SJSA1 (cell line): ENCODE measurements around the gene FEZ2. TPM values are rescaled to one million over a fixed set of nuclear protein-coding genes. Genes with fewer than 3 reads are reported as not detected.

ENCODE experiments used
- DNase-seq, 2 experiments: peaks; one replicate each; pipeline ENCODE4 v3.0.0-alpha.2; 2015 to 2020; ENCODE audit warnings: low spot score in 2 of 2, low read depth in 1 of 2
- H3K27ac ChIP-seq: fragments of 250-450 bp; sonication (Bioruptor Pico); 2 replicates; pipeline ENCODE4 v1.5.1; 2020; ENCODE audit warnings: mild to moderate bottlenecking, moderate library complexity
- H3K27me3 ChIP-seq: fragments of 250-450 bp; sonication (Bioruptor Pico); replicated peaks from 2 replicates; pipeline ENCODE4 v1.5.1; 2020; ENCODE audit warnings: mild to moderate bottlenecking, moderate library complexity
- H3K36me3 ChIP-seq: fragments of 250-450 bp; sonication (Bioruptor Pico); 2 replicates; pipeline ENCODE4 v1.5.1; 2020; ENCODE audit warnings: mild to moderate bottlenecking
- H3K4me1 ChIP-seq: fragments of 250-450 bp; sonication (Bioruptor Pico); replicated peaks from 2 replicates; pipeline ENCODE4 v1.6.1; 2021; ENCODE audit warnings: mild to moderate bottlenecking
- H3K4me3 ChIP-seq: fragments of 250-450 bp; sonication (Bioruptor Pico); 2 replicates; pipeline ENCODE4 v1.5.1; 2020; ENCODE audit warnings: mild to moderate bottlenecking
- H3K9me3 ChIP-seq: fragments of 250-450 bp; sonication (Bioruptor Pico); replicated peaks from 2 replicates; pipeline ENCODE4 v1.5.1; 2020; ENCODE audit warnings: mild to moderate bottlenecking
- total RNA-seq: library from RNA; depleted of rRNA; stranded (reverse); fragments of >200 nt; shearing (Covaris generic); gene quantifications from 2 replicates; pipeline ENCODE4 v1.2.3, GENCODE V29; 2014

FEZ2 gene
- total RNA-seq, 1 experiment from 2014 or later = 107 TPM

- no peak for DNase-seq
- peaks cover 30% of the 10 kb centered on the region for H3K4me1 ChIP-seq
- H3K9me3 ChIP-seq = no peaks in the 10 kb centered on the region
- H3K27ac ChIP-seq = no peak overlapping the region
- H3K27me3 ChIP-seq = no peaks in the 10 kb centered on the region
- H3K4me3 ChIP-seq = no peak overlapping the region
- H3K36me3 ChIP-seq = peaks cover 93% of the 10 kb centered on the region
These were observed 53.2 kb downstream of the FEZ2 start for GRCh38 chr2:36544638-36545338.

GRCh38 chr2:36541891-36542595, 55.9 kb downstream of the FEZ2 start:
- Histone ChIP-seq H3K4me3 (no peak overlapping the region), H3K27me3 (no peaks in the 10 kb centered on the region), H3K4me1 (peaks cover 34% of the 10 kb centered on the region), H3K36me3 (peaks cover 99% of the 10 kb centered on the region), H3K9me3 (no peaks in the 10 kb centered on the region), H3K27ac (no peak overlapping the region)
- no peak for DNase-seq

GRCh38 chr2:36540986-36541754, 56.8 kb downstream of the FEZ2 start:
- Histone ChIP-seq H3K27me3 (no peaks in the 10 kb centered on the region), H3K27ac (no peak overlapping the region), H3K4me1 (peaks cover 33% of the 10 kb centered on the region), H3K9me3 (no peaks in the 10 kb centered on the region), H3K36me3 (peaks cover 99% of the 10 kb centered on the region), H3K4me3 (no peak overlapping the region)
- no peak for DNase-seq

GRCh38 chr2:36539631-36540030, 58.3 kb downstream of the FEZ2 start:
- Histone ChIP-seq H3K4me1 (peaks cover 18% of the 10 kb centered on the region), H3K27ac (peak overlapping the region; percentile 32; the same call in 1 of the 2 replicates), H3K36me3 (peaks cover 96% of the 10 kb centered on the region), H3K27me3 (no peaks in the 10 kb centered on the region), H3K4me3 (no peak overlapping the region), H3K9me3 (no peaks in the 10 kb centered on the region)
- no peak for DNase-seq

- Histone ChIP-seq H3K4me3 (no peak overlapping the region), H3K36me3 (peaks cover 86% of the 10 kb centered on the region), H3K27ac (no peak overlapping the region), H3K27me3 (no peaks in the 10 kb centered on the region), H3K4me1 (peaks cover 13% of the 10 kb centered on the region), H3K9me3 (no peaks in the 10 kb centered on the region)
- DNase-seq = no peak
These were observed 59.6 kb downstream of the FEZ2 start for GRCh38 chr2:36538335-36538734.

- H3K4me1 ChIP-seq = peaks cover 13% of the 10 kb centered on the region
- H3K36me3 ChIP-seq = peaks cover 84% of the 10 kb centered on the region
These were observed 61.2 kb downstream of the FEZ2 start for GRCh38 chr2:36536776-36537175.

GRCh38 chr2:36535099-36535498, 62.9 kb downstream of the FEZ2 start:
- Histone ChIP-seq H3K4me3 (no peak overlapping the region), H3K27ac (no peak overlapping the region)

More at GRCh38 chr2:36536776-36537175, 61.2 kb downstream of the FEZ2 start:
- no peaks in the 10 kb centered on the region for H3K9me3 ChIP-seq
- no peak overlapping the region for H3K27ac ChIP-seq
- DNase-seq = no peak
- H3K27me3 ChIP-seq = no peaks in the 10 kb centered on the region
- H3K4me3 ChIP-seq = no peak overlapping the region

GRCh38 chr2:36534275-36534799, 63.6 kb downstream of the FEZ2 start:
- H3K4me3 ChIP-seq = no peak overlapping the region
- peaks cover 78% of the 10 kb centered on the region for H3K36me3 ChIP-seq
- H3K27ac ChIP-seq = no peak overlapping the region
- H3K27me3 ChIP-seq = no peaks in the 10 kb centered on the region
- no peaks in the 10 kb centered on the region for H3K9me3 ChIP-seq
- DNase-seq = no peak
- peaks cover 24% of the 10 kb centered on the region for H3K4me1 ChIP-seq

More at GRCh38 chr2:36535099-36535498, 62.9 kb downstream of the FEZ2 start:
- DNase-seq = no peak
- Histone ChIP-seq H3K9me3 (no peaks in the 10 kb centered on the region), H3K36me3 (peaks cover 84% of the 10 kb centered on the region), H3K27me3 (no peaks in the 10 kb centered on the region), H3K4me1 (peaks cover 23% of the 10 kb centered on the region)

- no peak for DNase-seq
- Histone ChIP-seq H3K27ac (peak overlapping the region; percentile 57; the same call in 1 of the 2 replicates), H3K4me3 (no peak overlapping the region), H3K36me3 (peaks cover 70% of the 10 kb centered on the region), H3K4me1 (peaks cover 31% of the 10 kb centered on the region), H3K9me3 (no peaks in the 10 kb centered on the region), H3K27me3 (no peaks in the 10 kb centered on the region)
These were observed 67.0 kb downstream of the FEZ2 start for GRCh38 chr2:36530983-36531354.

GRCh38 chr2:36530178-36530982, 67.6 kb downstream of the FEZ2 start:
- H3K36me3 ChIP-seq = peaks cover 65% of the 10 kb centered on the region

GRCh38 chr2:36528766-36529392, 69.1 kb downstream of the FEZ2 start:
- Histone ChIP-seq H3K4me3 (no peak overlapping the region), H3K36me3 (peaks cover 74% of the 10 kb centered on the region), H3K27ac (no peak overlapping the region), H3K27me3 (no peaks in the 10 kb centered on the region), H3K9me3 (no peaks in the 10 kb centered on the region), H3K4me1 (peaks cover 31% of the 10 kb centered on the region)
- no peak for DNase-seq

More at GRCh38 chr2:36530178-36530982, 67.6 kb downstream of the FEZ2 start:
- Histone ChIP-seq H3K9me3 (no peaks in the 10 kb centered on the region), H3K27ac (peak overlapping the region; percentile 57), H3K27me3 (no peaks in the 10 kb centered on the region), H3K4me3 (no peak overlapping the region), H3K4me1 (peaks cover 31% of the 10 kb centered on the region)
- peak in 1 of 2 experiments; percentile 71 for DNase-seq

- Histone ChIP-seq H3K27me3 (no peaks in the 10 kb centered on the region), H3K4me3 (no peak overlapping the region), H3K4me1 (peaks cover 31% of the 10 kb centered on the region), H3K36me3 (peaks cover 80% of the 10 kb centered on the region), H3K27ac (no peak overlapping the region), H3K9me3 (no peaks in the 10 kb centered on the region)
- no peak for DNase-seq
These were observed 69.7 kb downstream of the FEZ2 start for GRCh38 chr2:36528274-36528673.

GRCh38 chr2:36526226-36526625, 71.7 kb downstream of the FEZ2 start:
- peaks cover 31% of the 10 kb centered on the region for H3K4me1 ChIP-seq
- no peaks in the 10 kb centered on the region for H3K9me3 ChIP-seq
- peaks cover 80% of the 10 kb centered on the region for H3K36me3 ChIP-seq
- no peaks in the 10 kb centered on the region for H3K27me3 ChIP-seq
- no peak overlapping the region for H3K27ac ChIP-seq
- no peak for DNase-seq
- H3K4me3 ChIP-seq = no peak overlapping the region
